IMR-90 (cell line): Measurements from ENCODE around the gene ABL1. TPM values are rescaled to one million over a fixed set of nuclear protein-coding genes. Genes with fewer than 3 reads are reported as not detected.

Source experiments
- ATAC-seq: fragments of 200-7000 bp; cut with Tn5 transposase; 2 replicates; pipeline ENCODE4 v1.9.1; 2020; ENCODE audit warnings: low read depth, mild to moderate bottlenecking, moderate library complexity
- BruUV-seq: library from RNA; stranded (reverse); fragments of 400-500 nt; replicated peaks from 2 replicates; lab custom pipeline; 2021; lab: Mats Ljungman, UMichigan
- CTCF ChIA-PET: fragments of 300-600 bp; formaldehyde crosslinking; extraction: SDS; loops from one replicate; lab custom pipeline; 2021; ENCODE audit warnings: antibody characterized with exemption; lab: Yijun Ruan, JAX
- POLR2A ChIA-PET: fragments of 300-600 bp; sonication (Branson Sonifier 250); formaldehyde crosslinking; loops from one replicate; lab custom pipeline; 2022; ENCODE audit warnings: antibody characterized with exemption; ENCODE audit not compliant: unreplicated experiment; lab: Charles Lee
- DNase-seq: peaks from one replicate; pipeline ENCODE4 v3.0.0; 2013
- H2AFZ ChIP-seq: replicated peaks from 2 replicates; pipeline ENCODE3; 2013; ENCODE audit warnings: low read length, mild to moderate bottlenecking; ENCODE audit not compliant: poor library complexity
- H2AK5ac ChIP-seq: 2 replicates; pipeline ENCODE4 v1.6.1; 2013; ENCODE audit warnings: low read depth, low read length, inconsistent platforms
- H2AK9ac ChIP-seq: replicated peaks from 2 replicates; pipeline ENCODE3; 2013; ENCODE audit warnings: mild to moderate bottlenecking, low read depth, low read length, moderate library complexity; ENCODE audit not compliant: poor library complexity
- H2BK120ac ChIP-seq: 2 replicates; pipeline ENCODE4 v1.6.1; 2013; ENCODE audit warnings: low read depth, low read length, inconsistent platforms
- H2BK15ac ChIP-seq: 3 replicates; pipeline ENCODE4 v1.6.1; 2013; ENCODE audit warnings: low read depth, low read length, inconsistent platforms
- H2BK20ac ChIP-seq: 2 replicates; pipeline ENCODE4 v1.6.1; 2013; ENCODE audit warnings: low read depth, mild to moderate bottlenecking, inconsistent platforms, low read length, moderate library complexity
- H2BK5ac ChIP-seq: 2 replicates; pipeline ENCODE4 v1.6.1; 2013; ENCODE audit warnings: mild to moderate bottlenecking, low read depth, low read length, inconsistent platforms; ENCODE audit not compliant: poor library complexity, severe bottlenecking
- H3K14ac ChIP-seq: replicated peaks from 2 replicates; pipeline ENCODE4 v1.6.1; 2013; ENCODE audit warnings: low read depth, low read length, inconsistent platforms
- H3K18ac ChIP-seq: 2 replicates; pipeline ENCODE4 v1.6.1; 2013; ENCODE audit warnings: low read depth, low read length, control low read depth
- H3K23ac ChIP-seq: 2 replicates; pipeline ENCODE4 v1.6.1; 2013; ENCODE audit warnings: low read depth, low read length, inconsistent platforms
- H3K27ac ChIP-seq: 2 replicates; pipeline ENCODE4 v1.5.1; 2013; ENCODE audit warnings: mild to moderate bottlenecking, control low read depth, low read length; ENCODE audit not compliant: insufficient read depth
- H3K27me3 ChIP-seq: 2 replicates; pipeline ENCODE4 v1.6.1; 2013; ENCODE audit warnings: low read length; ENCODE audit not compliant: control insufficient read depth, insufficient read depth
- H3K36me3 ChIP-seq: 2 replicates; pipeline ENCODE4 v1.6.1; 2013; ENCODE audit warnings: low read length, mixed read lengths; ENCODE audit not compliant: control insufficient read depth, insufficient read depth
- H3K4ac ChIP-seq: 2 replicates; pipeline ENCODE4 v1.6.1; 2013; ENCODE audit warnings: low read depth, low read length, inconsistent platforms
- H3K4me1 ChIP-seq: 2 replicates; pipeline ENCODE4 v1.6.1; 2013; ENCODE audit warnings: low read length, mixed read lengths; ENCODE audit not compliant: control insufficient read depth, insufficient read depth
- H3K4me2 ChIP-seq: 2 replicates; pipeline ENCODE4 v1.6.1; 2013; ENCODE audit warnings: low read depth, mild to moderate bottlenecking, control low read depth, low read length, moderate library complexity
- H3K4me3 ChIP-seq: 2 replicates; pipeline ENCODE4 v1.5.1; 2013; ENCODE audit warnings: low read depth, mild to moderate bottlenecking, control low read depth, low read length, moderate library complexity; ENCODE audit not compliant: insufficient read depth
- H3K56ac ChIP-seq: 2 replicates; pipeline ENCODE4 v1.6.1; 2013; ENCODE audit warnings: low read length, inconsistent platforms; ENCODE audit not compliant: insufficient read depth; ENCODE audit errors: extremely low read depth
- H3K79me1 ChIP-seq, 2 experiments: 2 replicates each; pipeline ENCODE4 v1.6.1; 2013; ENCODE audit warnings: low read length in 2 of 2, inconsistent platforms in 1 of 2, low read depth in 1 of 2
- H3K9ac ChIP-seq: 2 replicates; pipeline ENCODE4 v1.6.1; 2013; ENCODE audit warnings: low read depth, low read length, control low read depth
- H3K9me1 ChIP-seq: 2 replicates; pipeline ENCODE4 v1.6.1; 2013; ENCODE audit warnings: low read length, inconsistent platforms; ENCODE audit not compliant: insufficient read depth
- H3K9me3 ChIP-seq: 2 replicates; pipeline ENCODE4 v1.6.1; 2013; ENCODE audit warnings: low read length; ENCODE audit not compliant: control insufficient read depth, insufficient read depth
- H4K20me1 ChIP-seq: 2 replicates; pipeline ENCODE4 v1.6.1; 2013; ENCODE audit warnings: low read length, inconsistent platforms; ENCODE audit not compliant: insufficient read depth
- H4K5ac ChIP-seq: 2 replicates; pipeline ENCODE4 v1.6.1; 2013; ENCODE audit warnings: mild to moderate bottlenecking, low read depth, low read length, control low read depth
- H4K8ac ChIP-seq, 2 experiments: 2 replicates each; pipeline ENCODE4 v1.6.1; 2013; ENCODE audit warnings: low read depth in 2 of 2, low read length in 2 of 2, control low read depth in 1 of 2, inconsistent platforms in 1 of 2
- H4K91ac ChIP-seq: 2 replicates; pipeline ENCODE4 v1.6.1; 2013; ENCODE audit warnings: low read depth, low read length, inconsistent platforms; ENCODE audit not compliant: insufficient read depth
- BHLHE40 ChIP-seq: fragments of 150-350 bp; IDR thresholded peaks from 2 replicates; pipeline ENCODE4 v1.6.1; 2016; ENCODE audit warnings: mild to moderate bottlenecking, low read depth, low read length
- CEBPB ChIP-seq: IDR thresholded peaks from 2 replicates; pipeline ENCODE4 v1.6.1; 2012; ENCODE audit warnings: low read depth, low read length, improper control_type of control experiment
- CHD1 ChIP-seq: IDR thresholded peaks from 2 replicates; pipeline ENCODE4 v1.6.1; 2012; ENCODE audit warnings: low read depth, low read length, improper control_type of control experiment
- ELK1 ChIP-seq: fragments of 150-350 bp; IDR thresholded peaks from 2 replicates; pipeline ENCODE4 v1.6.1; 2016; ENCODE audit warnings: low read depth, mild to moderate bottlenecking, low read length, moderate library complexity, borderline replicate concordance
- FOS ChIP-seq: fragments of 150-350 bp; IDR thresholded peaks from 2 replicates; pipeline ENCODE4 v1.6.1; 2016; ENCODE audit warnings: low read depth, low read length
- MAFK ChIP-seq: IDR thresholded peaks from 2 replicates; pipeline ENCODE4 v1.6.1; 2012; ENCODE audit warnings: low read depth, low read length, improper control_type of control experiment
- MAZ ChIP-seq: IDR thresholded peaks from 2 replicates; pipeline ENCODE4 v1.6.1; 2012; ENCODE audit warnings: low read depth, mild to moderate bottlenecking, low read length, improper control_type of control experiment, moderate library complexity, borderline replicate concordance
- MXI1 ChIP-seq: IDR thresholded peaks from 2 replicates; pipeline ENCODE4 v1.6.1; 2012; ENCODE audit warnings: low read depth, mild to moderate bottlenecking, low read length, moderate library complexity, borderline replicate concordance
- NFE2L2 ChIP-seq: fragments of 150-350 bp; IDR thresholded peaks from 2 replicates; pipeline ENCODE4 v1.6.1; 2016; ENCODE audit warnings: low read depth, mild to moderate bottlenecking, low read length
- POLR2A ChIP-seq: IDR thresholded peaks from 2 replicates; pipeline ENCODE4 v1.6.1; 2012; ENCODE audit warnings: mild to moderate bottlenecking, low read depth, low read length
- RAD21 ChIP-seq: IDR thresholded peaks from 2 replicates; pipeline ENCODE4 v1.6.1; 2012; ENCODE audit warnings: low read length, improper control_type of control experiment
- RCOR1 ChIP-seq: IDR thresholded peaks from 2 replicates; pipeline ENCODE4 v1.6.1; 2012; ENCODE audit warnings: mild to moderate bottlenecking, low read length, improper control_type of control experiment; ENCODE audit not compliant: insufficient replicate concordance
- RFX5 ChIP-seq: IDR thresholded peaks from 2 replicates; pipeline ENCODE4 v1.8.0; 2012; ENCODE audit warnings: low read depth, mild to moderate bottlenecking, low read length, moderate library complexity
- SMC3 ChIP-seq: fragments of 150-350 bp; IDR thresholded peaks from 2 replicates; pipeline ENCODE4 v1.6.1; 2016; ENCODE audit warnings: low read depth, mild to moderate bottlenecking, antibody characterized with exemption, low read length, moderate library complexity
- WGBS, 2 experiments: methylation state at CpG; one replicate each; pipeline versions ENCODE4 v1.1.5 to v1.1.7; 2013; ENCODE audit warnings: missing lambda C conversion rate in 2 of 2; ENCODE audit not compliant: insufficient read length in 1 of 2; ENCODE audit errors: extremely low coverage in 2 of 2; 5-methylcytosine and 5-hydroxymethylcytosine counted together
- dilution Hi-C: fragments of 300-500 bp; cut with HindIII; formaldehyde crosslinking; loops from one replicate; pipeline ENCODE4 v1.14.3; 2018; ENCODE audit warnings: low sequenced_read_pairs; ENCODE audit not compliant: unreplicated experiment
- in situ Hi-C: fragments of 300-500 bp; cut with MboI; formaldehyde crosslinking; loops from 3 replicates; pipeline ENCODE4 v1.14.3; 2019; ENCODE audit warnings: low sequenced_read_pairs, inconsistent platforms, mixed read lengths
- intact Hi-C: fragments of 100-400 bp; cut with micrococcal nuclease; formaldehyde crosslinking; loops from 2 replicates; pipeline ENCODE4 v1.10.0; 2022
- polyA plus RNA-seq, 3 experiments: library from polyadenylated mRNA; depleted of rRNA; stranded (reverse); fragments of >200 nt; gene quantifications; 2 replicates each; pipeline ENCODE4 v1.2.3, GENCODE V29; 2012; ENCODE audit warnings: low replicate concordance in 1 of 3
- total RNA-seq: library from RNA; depleted of rRNA; stranded (reverse); fragments of >200 nt; gene quantifications from 2 replicates; pipeline ENCODE4 v1.2.3, GENCODE V29; 2012
- TF ChIP-seq, protein P1 (sequence below): conservative IDR thresholded peaks from 2 replicates; pipeline ENCODE4 v1.5.1; 2012; ENCODE audit warnings: mild to moderate bottlenecking, low read depth, low read length, improper control_type of control experiment

The ABL1 gene
- total and polyA plus RNA-seq, 2 of the 4 experiments (the other 2 are of a cell fraction) = 33.7 to 49.1 TPM

GRCh38 chr9:130864541-130864940 lies 29.5 kb downstream of the ABL1 start:
- no TSS peak for BruUV-seq

More at GRCh38 chr9:130864541-130864940, 29.5 kb downstream of the ABL1 start:
- H3K4me1 ChIP-seq = peaks cover 19% of the 10 kb centered on the region
- ChIA-PET POLR2A (no interaction called here), CTCF (interaction anchor here (0.7 to 2.5 kb wide), 5 partner anchors 93 to 318 kb away, joined by 3 to 9 read pairs (median 4); no protein-coding TSS in a partner anchor)
- no peak overlapping the region for H2AFZ ChIP-seq
- in situ Hi-C loops = loop anchor here (5.0 kb wide), 1 partner anchor 157 kb away; no protein-coding TSS in a partner anchor
- H3K4ac ChIP-seq = no peak overlapping the region
- no peak overlapping the region for H3K23ac ChIP-seq
- no peak overlapping the region for H3K27ac ChIP-seq
- no peaks in the 10 kb centered on the region for H3K9me3 ChIP-seq
- H2AK9ac ChIP-seq = no peak overlapping the region
- H4K8ac ChIP-seq = no peak overlapping the region
- H2BK120ac ChIP-seq = no peak overlapping the region
- H4K5ac ChIP-seq = no peak overlapping the region
- no peak overlapping the region for H2BK15ac ChIP-seq
- H2BK5ac ChIP-seq = no peak overlapping the region
- ATAC-seq (no peak), DNase-seq (no peak)
- H2AK5ac ChIP-seq = no peak overlapping the region
- peaks cover 69% of the 10 kb centered on the region for H4K20me1 ChIP-seq
- H3K4me2 ChIP-seq = no peak overlapping the region
- H3K18ac ChIP-seq = no peak overlapping the region
- peaks cover 42% of the 10 kb centered on the region for H3K36me3 ChIP-seq
- 100% methylated on average over 1 of the region's 6 CpGs; no CpG with 5 or more reads in 1 of the 2 experiments for WGBS, 2 experiments
- TF ChIP-seq RAD21 (no peak), FOS (no peak), ELK1 (no peak), SMC3 (no peak), POLR2A (no peak), NFE2L2 (no peak), MAFK (no peak), CEBPB (no peak), RFX5 (no peak), CHD1 (no peak), BHLHE40 (no peak), MXI1 (no peak), RCOR1 (no peak), MAZ (no peak)
- TF ChIP-seq, protein P1, sequence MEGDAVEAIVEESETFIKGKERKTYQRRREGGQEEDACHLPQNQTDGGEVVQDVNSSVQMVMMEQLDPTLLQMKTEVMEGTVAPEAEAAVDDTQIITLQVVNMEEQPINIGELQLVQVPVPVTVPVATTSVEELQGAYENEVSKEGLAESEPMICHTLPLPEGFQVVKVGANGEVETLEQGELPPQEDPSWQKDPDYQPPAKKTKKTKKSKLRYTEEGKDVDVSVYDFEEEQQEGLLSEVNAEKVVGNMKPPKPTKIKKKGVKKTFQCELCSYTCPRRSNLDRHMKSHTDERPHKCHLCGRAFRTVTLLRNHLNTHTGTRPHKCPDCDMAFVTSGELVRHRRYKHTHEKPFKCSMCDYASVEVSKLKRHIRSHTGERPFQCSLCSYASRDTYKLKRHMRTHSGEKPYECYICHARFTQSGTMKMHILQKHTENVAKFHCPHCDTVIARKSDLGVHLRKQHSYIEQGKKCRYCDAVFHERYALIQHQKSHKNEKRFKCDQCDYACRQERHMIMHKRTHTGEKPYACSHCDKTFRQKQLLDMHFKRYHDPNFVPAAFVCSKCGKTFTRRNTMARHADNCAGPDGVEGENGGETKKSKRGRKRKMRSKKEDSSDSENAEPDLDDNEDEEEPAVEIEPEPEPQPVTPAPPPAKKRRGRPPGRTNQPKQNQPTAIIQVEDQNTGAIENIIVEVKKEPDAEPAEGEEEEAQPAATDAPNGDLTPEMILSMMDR = no peak
- intact Hi-C loops = no loop called here
- H3K4me3 ChIP-seq = no peak overlapping the region
- no peaks in the 10 kb centered on the region for H3K27me3 ChIP-seq
- no peak overlapping the region for H3K9ac ChIP-seq
- dilution Hi-C loops = no loop called here
- peaks cover 37 to 92% of the 10 kb centered on the region in 2 experiments for H3K79me1 ChIP-seq
- no peak overlapping the region for H2BK20ac ChIP-seq
- H3K14ac ChIP-seq = no peak overlapping the region
- no peak overlapping the region for H4K91ac ChIP-seq
- H3K9me1 ChIP-seq = peaks cover 8% of the 10 kb centered on the region; the same call in 1 of the 2 replicates
- H3K56ac ChIP-seq = no peak overlapping the region
